K562 (cell line): ENCODE data around the gene ZSWIM8. TPM values are rescaled to one million over a fixed set of nuclear protein-coding genes. Genes with fewer than 3 reads are reported as not detected.
A peak's percentile ranks its signal among the peaks of the same experiment; 100 is the strongest.
"Not testable (repeated sequence)": the region's sequence is repeated elsewhere in the genome, so short reads cannot be mapped to it uniquely, and the experiment has no call there.

Source experiments
- ATAC-seq: fragments of 200-7000 bp; cut with Tn5 transposase; 3 replicates; pipeline ENCODE4 v1.9.1; 2020; ENCODE audit warnings: moderate library complexity
- BruUV-seq: library from RNA; stranded (reverse); fragments of 400-500 nt; replicated peaks from 2 replicates; lab custom pipeline; 2021; lab: Mats Ljungman, UMichigan
- CTCF ChIA-PET: fragments of 300-600 bp; formaldehyde crosslinking; extraction: SDS; loops from one replicate; lab custom pipeline; 2021; ENCODE audit warnings: low intra/inter-chr PET ratio; lab: Yijun Ruan, JAX
- POLR2A ChIA-PET: fragments of 300-600, 350-650 bp; sonication (Branson Sonifier 250); formaldehyde crosslinking; extraction: SDS; loops from one replicate; lab custom pipeline; 2021; ENCODE audit warnings: antibody characterized with exemption, inconsistent platforms; lab: Yijun Ruan, JAX
- DNase-seq, 4 experiments: peaks; one replicate each; pipeline versions ENCODE4 v3.0.0 to v3.0.0-alpha.2; 2011 to 2018; ENCODE audit warnings: low spot score in 3 of 4, mixed read lengths in 3 of 4; ENCODE audit errors: extremely low read depth in 1 of 4
- FAIRE-seq: peaks from 2 replicates; lab custom pipeline; 2011; peaks lifted over from hg19 to GRCh38; lab: Jason Lieb, UNC
- H2AFZ ChIP-seq: 2 replicates; pipeline ENCODE4 v1.6.0; 2011; ENCODE audit warnings: low read depth, low read length, control low read depth, inconsistent platforms
- H3K27ac ChIP-seq: fragments of 200-600 bp; 3 replicates; pipeline ENCODE4 v1.8.0; 2011; ENCODE audit warnings: low read depth, mild to moderate bottlenecking, control low read depth, inconsistent platforms, low read length, moderate library complexity, mixed read lengths; ENCODE audit errors: extremely low read depth
- H3K27me3 ChIP-seq, 2 experiments: fragments of 300-600 bp in 1 of 2; 2 replicates in 1 of 2; 3 replicates in 1 of 2; pipeline versions ENCODE4 v1.6.0 to v1.8.0; 2011; ENCODE audit warnings: inconsistent platforms in 2 of 2, low read length in 2 of 2, mild to moderate bottlenecking in 1 of 2, mixed read lengths in 1 of 2, moderate library complexity in 1 of 2; ENCODE audit not compliant: control insufficient read depth in 2 of 2, insufficient read depth in 2 of 2
- H3K36me3 ChIP-seq: fragments of 300-600 bp; 3 replicates; pipeline ENCODE4 v1.8.0; 2011; ENCODE audit warnings: mild to moderate bottlenecking, low read length, inconsistent platforms; ENCODE audit not compliant: control insufficient read depth, insufficient read depth
- H3K4me1 ChIP-seq, 2 experiments: fragments of 200-600 bp in 1 of 2; replicated peaks in 1 of 2; 2 replicates in 1 of 2; 3 replicates in 1 of 2; pipeline versions ENCODE4 v1.5.1 to v1.8.0; 2011; ENCODE audit warnings: inconsistent platforms in 2 of 2, low read length in 2 of 2, mild to moderate bottlenecking in 1 of 2, mixed read lengths in 1 of 2, moderate library complexity in 1 of 2; ENCODE audit not compliant: control insufficient read depth in 2 of 2, insufficient read depth in 2 of 2
- H3K4me2 ChIP-seq: 2 replicates; pipeline ENCODE4 v1.6.1; 2011; ENCODE audit warnings: low read length, control low read depth, inconsistent platforms, mixed read lengths; ENCODE audit not compliant: insufficient read depth
- H3K4me3 ChIP-seq: fragments of 200-600 bp; sonication (generic), shearing (Covaris generic); 2 replicates; pipeline ENCODE4 v1.5.1; 2016; ENCODE audit warnings: control low read depth, inconsistent platforms
- H3K79me2 ChIP-seq: fragments of 200-600 bp; 3 replicates; pipeline ENCODE4 v1.8.0; 2011; ENCODE audit warnings: low read length, inconsistent platforms; ENCODE audit not compliant: control insufficient read depth, insufficient read depth
- H3K9ac ChIP-seq, 2 experiments: 2 replicates each; pipeline versions ENCODE4 v1.6.0 to v1.6.1; 2011; ENCODE audit warnings: low read depth in 2 of 2, low read length in 2 of 2, control low read depth in 1 of 2, inconsistent platforms in 1 of 2, mild to moderate bottlenecking in 1 of 2, mixed read lengths in 1 of 2; ENCODE audit not compliant: insufficient read depth in 1 of 2
- H3K9me1 ChIP-seq: one replicate; pipeline ENCODE4 v1.6.0; 2011; ENCODE audit warnings: inconsistent platforms, mild to moderate bottlenecking, low read length, moderate library complexity; ENCODE audit not compliant: control insufficient read depth, insufficient read depth
- H3K9me3 ChIP-seq: replicated peaks from 2 replicates; pipeline ENCODE4 v1.5.1; 2011; ENCODE audit warnings: low read depth, low read length, inconsistent platforms; ENCODE audit not compliant: control insufficient read depth, insufficient read depth
- H4K20me1 ChIP-seq: replicated peaks from 2 replicates; pipeline ENCODE4 v1.6.1; 2011; ENCODE audit warnings: low read length, inconsistent platforms, mixed read lengths; ENCODE audit not compliant: control insufficient read depth, insufficient read depth
- ETS2 ChIP-seq: IDR thresholded peaks from 2 replicates; pipeline ENCODE4 v1.6.1; 2016; ENCODE audit warnings: borderline replicate concordance, missing genetic modification characterization, mild to moderate bottlenecking, moderate library complexity, missing compliant biosample characterization; ENCODE audit not compliant: poor library complexity, severe bottlenecking
- ZC3H11A ChIP-seq: IDR thresholded peaks from 2 replicates; pipeline ENCODE4 v1.6.1; 2012; ENCODE audit warnings: low read depth, low read length, improper control_type of control experiment
- WGBS: fragments of 100-300 bp; shearing (Covaris generic); methylation state at CpG from one replicate; pipeline ENCODE4 v1.1.6; 2016; ENCODE audit warnings: low coverage, mixed read lengths; ENCODE audit not compliant: insufficient coverage; ENCODE audit errors: missing lambda C conversion rate; 5-methylcytosine and 5-hydroxymethylcytosine counted together
- in situ Hi-C: fragments of 300-500 bp; cut with MboI; formaldehyde crosslinking; loops from 4 replicates; pipeline ENCODE4 v1.15.0; 2018; ENCODE audit warnings: inconsistent platforms, mixed read lengths
- intact Hi-C: fragments of 100-400 bp; cut with micrococcal nuclease; formaldehyde crosslinking; loops from 2 replicates; pipeline ENCODE4 v1.14.2; 2022
- polyA plus RNA-seq, 8 experiments: library from polyadenylated mRNA; depleted of rRNA in 4 of 8; stranded (reverse) in 5 of 8; unstranded in 3 of 8; fragments of >200 nt; fragmentation: Nextera tagmentation in 2 of 8; fragmentation: Illumina TruSeq in 1 of 8; extraction: Ambion mirVana in 2 of 8; extraction: Trizol in 1 of 8; gene quantifications; 2 replicates each; pipeline versions ENCODE4 v1.2.1 to v1.2.3, GENCODE V29; 2011 to 2014; ENCODE audit warnings: inconsistent platforms in 1 of 8, missing spikeins in 1 of 8
- total RNA-seq, 7 experiments: library from RNA; depleted of rRNA in 6 of 7; stranded (reverse); fragments of >200 nt in 6 of 7; fragmentation: Illumina TruSeq in 2 of 7; extraction: Trizol in 2 of 7; gene quantifications; 2 replicates each; pipeline versions ENCODE4 v1.2.1 to v1.2.3, GENCODE V29; 2011 to 2021; ENCODE audit warnings: low replicate concordance in 1 of 7
- TF ChIP-seq, protein P1 (sequence below): fragments of 250-450 bp; sonication (Bioruptor Pico); IDR thresholded peaks from 2 replicates; pipeline ENCODE4 v1.4.0; 2020; ENCODE audit warnings: borderline replicate concordance
- TF ChIP-seq, protein P2 (sequence below): fragments of 450-650 bp; formaldehyde crosslinking; IDR thresholded peaks from 2 replicates; pipeline ENCODE4 v1.4.0; 2022; ENCODE audit warnings: missing genetic modification characterization

Gene ZSWIM8
- total and polyA plus RNA-seq, 9 of the 15 experiments (the other 6 are each of a cell fraction or from before 2014, with no cell fraction given), result 5.6 to 47.8 (median 26.7) TPM

DNA sequence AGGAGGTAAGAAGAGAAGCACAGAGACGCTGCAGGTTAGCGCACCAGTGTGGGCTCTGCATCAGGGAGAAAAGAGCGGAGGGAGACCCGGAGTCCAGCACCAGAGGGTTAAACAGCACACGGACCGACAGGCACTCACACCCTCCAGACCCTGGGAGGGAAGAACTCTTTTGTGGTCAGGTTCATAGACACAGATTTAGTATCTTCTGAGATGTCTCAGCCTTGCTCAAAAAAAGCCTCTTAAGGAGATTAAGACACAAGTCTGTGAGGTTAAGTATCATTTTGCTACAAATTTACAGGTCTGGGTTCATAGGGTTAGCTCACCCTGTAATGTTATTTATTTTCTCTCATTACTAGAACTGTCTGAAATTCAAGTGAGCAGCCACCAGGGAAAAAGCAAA is 42.8 kb downstream of the ZSWIM8 start (continued):
- TF ChIP-seq, protein P1, sequence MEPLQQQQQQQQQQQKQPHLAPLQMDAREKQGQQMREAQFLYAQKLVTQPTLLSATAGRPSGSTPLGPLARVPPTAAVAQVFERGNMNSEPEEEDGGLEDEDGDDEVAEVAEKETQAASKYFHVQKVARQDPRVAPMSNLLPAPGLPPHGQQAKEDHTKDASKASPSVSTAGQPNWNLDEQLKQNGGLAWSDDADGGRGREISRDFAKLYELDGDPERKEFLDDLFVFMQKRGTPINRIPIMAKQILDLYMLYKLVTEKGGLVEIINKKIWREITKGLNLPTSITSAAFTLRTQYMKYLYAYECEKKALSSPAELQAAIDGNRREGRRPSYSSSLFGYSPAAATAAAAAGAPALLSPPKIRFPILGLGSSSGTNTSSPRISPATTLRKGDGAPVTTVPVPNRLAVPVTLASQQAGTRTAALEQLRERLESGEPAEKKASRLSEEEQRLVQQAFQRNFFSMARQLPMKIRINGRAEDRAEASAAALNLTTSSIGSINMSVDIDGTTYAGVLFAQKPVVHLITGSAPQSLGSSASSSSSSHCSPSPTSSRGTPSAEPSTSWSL, result no peak
- TF ChIP-seq ETS2 (tag) (no peak), ZC3H11A (no peak)
- TF ChIP-seq, protein P2, sequence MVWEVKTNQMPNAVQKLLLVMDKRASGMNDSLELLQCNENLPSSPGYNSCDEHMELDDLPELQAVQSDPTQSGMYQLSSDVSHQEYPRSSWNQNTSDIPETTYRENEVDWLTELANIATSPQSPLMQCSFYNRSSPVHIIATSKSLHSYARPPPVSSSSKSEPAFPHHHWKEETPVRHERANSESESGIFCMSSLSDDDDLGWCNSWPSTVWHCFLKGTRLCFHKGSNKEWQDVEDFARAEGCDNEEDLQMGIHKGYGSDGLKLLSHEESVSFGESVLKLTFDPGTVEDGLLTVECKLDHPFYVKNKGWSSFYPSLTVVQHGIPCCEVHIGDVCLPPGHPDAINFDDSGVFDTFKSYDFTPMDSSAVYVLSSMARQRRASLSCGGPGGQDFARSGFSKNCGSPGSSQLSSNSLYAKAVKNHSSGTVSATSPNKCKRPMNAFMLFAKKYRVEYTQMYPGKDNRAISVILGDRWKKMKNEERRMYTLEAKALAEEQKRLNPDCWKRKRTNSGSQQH (CRISPR knock-in tag), result no peak

DNA sequence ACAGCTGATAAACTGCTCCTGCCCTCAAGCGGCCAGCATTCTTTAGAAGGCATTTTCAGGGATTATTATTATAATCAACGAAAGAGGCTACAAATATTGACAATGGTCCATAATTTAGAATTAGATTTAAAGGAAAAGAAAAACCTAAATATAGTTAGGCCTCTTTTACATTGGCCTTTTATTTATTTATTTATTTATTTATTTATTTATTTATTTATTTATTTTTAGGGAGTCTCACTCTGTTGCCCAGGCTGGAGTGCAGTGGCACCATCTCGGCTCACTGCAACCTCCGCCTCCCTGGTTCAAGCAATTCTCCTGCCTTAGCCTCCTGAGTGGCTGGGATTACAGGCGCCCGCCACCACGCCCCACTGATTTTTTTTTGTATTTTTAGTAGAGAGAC is 43.7 kb downstream of the ZSWIM8 start:
- 83% methylated on average over 7 of the region's 7 CpGs for WGBS
- H3K27me3 ChIP-seq, H3K9me3 ChIP-seq, H3K9ac ChIP-seq, H3K4me2 ChIP-seq, H3K27ac ChIP-seq, H3K4me3 ChIP-seq, ATAC-seq, H3K79me2 ChIP-seq, intact Hi-C loops, BruUV-seq, in situ Hi-C loops, FAIRE-seq, CTCF ChIA-PET, H3K9me1 ChIP-seq, H4K20me1 ChIP-seq, DNase-seq, H2AFZ ChIP-seq: not testable (repeated sequence)
- POLR2A ChIA-PET, result interaction anchor here (1.0 kb wide), 1 partner anchor 23 kb away, joined by 3 read pairs; no protein-coding TSS in a partner anchor
- Histone ChIP-seq H3K4me1 (peaks cover 0 to 10% of the 10 kb centered on the region in 2 experiments; a peak in 2 of 5 replicates), H3K36me3 (peaks cover 16% of the 10 kb centered on the region; the same call in 2 of the 3 replicates)
- peak; percentile 38; the same call in 1 of the 2 replicates for TF ChIP-seq ZC3H11A
